ENCODE data around the gene GLP1R. TPM values are rescaled to one million over a fixed set of nuclear protein-coding genes. Genes with fewer than 3 reads are reported as not detected.

GLP1R gene
- total and polyA plus RNA-seq, 2 donors (not counting 1 experiment from before 2014, with no cell fraction given), result not detected

GRCh38 chr6:39063526-39063925, 14.9 kb downstream of the GLP1R start:
- TF ChIP-seq EZH2 (IDR thresholded peaks at IDR 0.05; ENCODE audit: borderline replicate concordance, insufficient read depth, low read depth, low read length, poor library complexity, severe bottlenecking) (no peak), CTCF (IDR thresholded peaks at IDR 0.05) (no peak)
- Histone ChIP-seq H3K27me3 (replicated peaks in 1 of 4; ENCODE audit: control extremely low read depth in 1 of 4, control insufficient read depth in 3 of 4, insufficient read depth in 4 of 4, low read length in 3 of 4) (peaks cover 0 to 3% (median 0%) of the 10 kb centered on the region in 4 experiments), H4K20me1 (ENCODE audit: control insufficient read depth, insufficient read depth, low read length, poor library complexity, severe bottlenecking) (no peaks in the 10 kb centered on the region), H3K9ac (ENCODE audit: low read length) (no peak overlapping the region), H3K36me3 (replicated peaks in 1 of 2; ENCODE audit: control extremely low read depth in 1 of 2, control insufficient read depth in 1 of 2, extremely low read depth in 1 of 2, insufficient read depth in 2 of 2, low read length in 1 of 2) (no peaks in the 10 kb centered on the region), H3K4me2 (replicated peaks; ENCODE audit: low read depth, low read length, poor library complexity, severe bottlenecking) (no peak overlapping the region), H3K4me1 (ENCODE audit: control insufficient read depth in 2 of 2, insufficient read depth in 2 of 2, low read length in 2 of 2) (no peaks in the 10 kb centered on the region), H3K27ac (ENCODE audit: low read length in 2 of 2) (no peak overlapping the region), H3K79me2 (ENCODE audit: control insufficient read depth, insufficient read depth, low read length) (no peaks in the 10 kb centered on the region), H3K4me3 (ENCODE audit: control extremely low read depth in 1 of 5, extremely low read depth in 1 of 5, insufficient read depth in 1 of 5, low read depth in 2 of 5, low read length in 4 of 5) (no peak overlapping the region), H3K9me3 (ENCODE audit: control extremely low read depth in 1 of 3, control insufficient read depth in 2 of 3, insufficient read depth in 1 of 3, low read length in 2 of 3) (no peaks in the 10 kb centered on the region), H2AFZ (ENCODE audit: insufficient read depth, low read depth, low read length, poor library complexity, severe bottlenecking) (no peak overlapping the region)
- ChIA-PET POLR2A (no interaction called here), CTCF (no interaction called here)
- Mint-ChIP-seq H3K4me1 (no peaks in the 10 kb centered on the region), H3K27ac (no peak overlapping the region), H3K9me3 (ENCODE audit: insufficient read depth) (no peaks in the 10 kb centered on the region), H3K27me3 (peaks cover 39% of the 10 kb centered on the region), H3K4me3 (no peak overlapping the region)
- no peak for DNase-seq
- WGBS (ENCODE audit: insufficient coverage), result no CpG with 5 or more reads among the region's 1 CpG
- intact Hi-C loops (cut with micrococcal nuclease), result no loop called here
- no peak for ATAC-seq (ENCODE audit: low read depth)

- H3K27ac ChIP-seq (ENCODE audit: low read length in 2 of 2), result no peak overlapping the region
- no peaks in the 10 kb centered on the region for H3K9me3 ChIP-seq (ENCODE audit: control extremely low read depth in 1 of 3, control insufficient read depth in 2 of 3, insufficient read depth in 1 of 3, low read length in 2 of 3)
- H4K20me1 ChIP-seq (ENCODE audit: control insufficient read depth, insufficient read depth, low read length, poor library complexity, severe bottlenecking), result no peaks in the 10 kb centered on the region
- intact Hi-C loops (cut with micrococcal nuclease), result no loop called here
- peaks cover 0 to 3% (median 0%) of the 10 kb centered on the region in 4 experiments for H3K27me3 ChIP-seq (replicated peaks in 1 of 4; ENCODE audit: control extremely low read depth in 1 of 4, control insufficient read depth in 3 of 4, insufficient read depth in 4 of 4, low read length in 3 of 4)
- no peaks in the 10 kb centered on the region for H3K36me3 ChIP-seq (replicated peaks in 1 of 2; ENCODE audit: control extremely low read depth in 1 of 2, control insufficient read depth in 1 of 2, extremely low read depth in 1 of 2, insufficient read depth in 2 of 2, low read length in 1 of 2)
- POLR2A ChIA-PET, result no interaction called here
- TF ChIP-seq CTCF (IDR thresholded peaks at IDR 0.05), result no peak
- TF ChIP-seq EZH2 (IDR thresholded peaks at IDR 0.05; ENCODE audit: borderline replicate concordance, insufficient read depth, low read depth, low read length, poor library complexity, severe bottlenecking), result no peak
- no peak overlapping the region for H2AFZ ChIP-seq (ENCODE audit: insufficient read depth, low read depth, low read length, poor library complexity, severe bottlenecking)
- Mint-ChIP-seq H3K4me1 (no peaks in the 10 kb centered on the region), H3K27ac (no peak overlapping the region), H3K4me3 (no peak overlapping the region), H3K9me3 (ENCODE audit: insufficient read depth) (no peaks in the 10 kb centered on the region), H3K27me3 (peaks cover 38% of the 10 kb centered on the region)
- no peaks in the 10 kb centered on the region for H3K4me1 ChIP-seq (ENCODE audit: control insufficient read depth in 2 of 2, insufficient read depth in 2 of 2, low read length in 2 of 2)
- H3K9ac ChIP-seq (ENCODE audit: low read length), result no peak overlapping the region
- DNase-seq, result no peak
- no peak overlapping the region for H3K4me2 ChIP-seq (replicated peaks; ENCODE audit: low read depth, low read length, poor library complexity, severe bottlenecking)
- WGBS (ENCODE audit: insufficient coverage), result 94% methylated on average over 8 of the region's 8 CpGs
- ATAC-seq (ENCODE audit: low read depth), result no peak
- CTCF ChIA-PET, result no interaction called here
- no peak overlapping the region for H3K4me3 ChIP-seq (ENCODE audit: control extremely low read depth in 1 of 5, extremely low read depth in 1 of 5, insufficient read depth in 1 of 5, low read depth in 2 of 5, low read length in 4 of 5)
- no peaks in the 10 kb centered on the region for H3K79me2 ChIP-seq (ENCODE audit: control insufficient read depth, insufficient read depth, low read length)
Observed at GRCh38 chr6:39065561-39065960, 17.0 kb downstream of the GLP1R start.

Data from B cell (primary cell).